Ramos (cell line): ENCODE measurements around the gene RBBP8.
"Not testable (repeated sequence)": the region's sequence is repeated elsewhere in the genome, so short reads cannot be mapped to it uniquely, and the experiment has no call there.

ENCODE experiments used
- in situ Hi-C: fragments of 300-500 bp; cut with MboI; formaldehyde crosslinking; loops from one replicate; pipeline ENCODE4 v1.14.3; 2022; ENCODE audit warnings: low sequenced_read_pairs; ENCODE audit not compliant: unreplicated experiment

RBBP8 gene

GRCh38 chr18:22939649-22940048 lies 6.5 kb downstream of the RBBP8 start:
- in situ Hi-C loops = no loop called here

- in situ Hi-C loops = no loop called here
Observed at GRCh38 chr18:22943847-22944246, 10.7 kb downstream of the RBBP8 start.

GRCh38 chr18:22946217-22946616 lies 13.1 kb downstream of the RBBP8 start:
- in situ Hi-C loops = no loop called here

- in situ Hi-C loops = no loop called here
Observed at GRCh38 chr18:22946846-22947245, 13.7 kb downstream of the RBBP8 start.

DNA sequence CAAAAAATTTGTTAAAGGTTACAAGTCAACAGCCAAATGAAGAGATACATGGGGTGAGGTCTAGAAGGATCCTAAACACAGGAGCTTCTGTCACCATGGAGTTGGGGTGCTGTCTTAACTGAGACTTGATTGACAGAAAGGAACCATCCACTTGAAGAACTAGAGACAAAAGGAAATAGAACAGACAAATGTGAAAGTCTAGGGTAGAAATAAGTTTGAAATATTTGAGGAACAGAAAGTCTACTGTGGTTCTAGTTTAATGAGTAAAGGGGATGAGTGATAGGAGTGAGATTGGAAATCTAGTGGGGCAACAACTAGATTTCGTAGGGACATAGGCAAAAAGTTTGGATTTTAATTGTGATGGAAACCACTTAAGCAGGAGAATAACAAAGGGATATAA lies 18.7 kb downstream of the RBBP8 start:
- in situ Hi-C loops = no loop called here

- in situ Hi-C loops = no loop called here
Observed at GRCh38 chr18:22952525-22952924, 19.4 kb downstream of the RBBP8 start.

- in situ Hi-C loops = not testable (repeated sequence)
Observed at GRCh38 chr18:22953982-22954381, 20.9 kb downstream of the RBBP8 start.

- in situ Hi-C loops = no loop called here
Observed at GRCh38 chr18:22956226-22956625, 23.1 kb downstream of the RBBP8 start.

DNA sequence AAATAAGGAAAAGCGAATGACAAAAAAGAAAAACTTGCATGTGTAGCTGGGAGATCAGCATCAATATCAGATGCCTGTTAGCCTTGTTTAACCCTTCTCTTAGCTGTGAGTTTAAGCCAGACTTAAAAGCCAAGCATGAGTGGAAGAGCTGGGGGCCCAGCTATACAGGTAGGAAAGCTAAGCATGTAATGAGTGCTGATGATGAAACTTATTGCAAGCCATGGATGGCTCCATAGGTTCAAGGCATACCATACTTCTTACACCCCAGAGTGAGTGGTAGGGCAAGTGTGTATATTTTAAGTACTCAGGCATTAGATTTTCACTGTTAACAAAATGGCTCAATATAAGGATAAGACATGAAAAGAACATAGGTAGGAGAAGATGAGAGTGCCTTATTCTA lies 28.0 kb downstream of the RBBP8 start:
- in situ Hi-C loops = no loop called here

DNA sequence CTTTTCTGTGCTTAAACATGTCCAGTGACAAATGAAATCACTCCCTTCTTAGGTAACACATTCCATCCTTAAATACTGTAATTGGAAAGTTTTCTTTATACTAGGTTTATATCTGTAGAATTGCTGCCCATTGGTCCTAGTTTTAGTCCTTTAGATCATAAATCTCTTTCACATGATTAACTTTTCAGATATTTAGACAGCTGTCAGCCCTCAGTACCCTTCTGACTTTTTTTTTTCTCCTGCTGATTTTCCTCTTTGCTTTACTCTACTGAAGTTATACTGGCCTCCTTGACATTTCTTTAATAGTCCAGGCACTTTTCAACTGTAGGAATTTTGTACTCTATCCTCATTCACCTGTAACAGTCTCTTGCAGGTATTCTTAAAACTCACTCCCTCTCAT lies 28.9 kb downstream of the RBBP8 start:
- in situ Hi-C loops = no loop called here

GRCh38 chr18:22964116-22964515 lies 31.0 kb downstream of the RBBP8 start:
- in situ Hi-C loops = no loop called here

GRCh38 chr18:22964722-22965121 lies 31.6 kb downstream of the RBBP8 start:
- in situ Hi-C loops = no loop called here

GRCh38 chr18:22971038-22971437 lies 37.9 kb downstream of the RBBP8 start:
- in situ Hi-C loops = no loop called here

GRCh38 chr18:22974001-22974400 lies 40.9 kb downstream of the RBBP8 start:
- in situ Hi-C loops = no loop called here

DNA sequence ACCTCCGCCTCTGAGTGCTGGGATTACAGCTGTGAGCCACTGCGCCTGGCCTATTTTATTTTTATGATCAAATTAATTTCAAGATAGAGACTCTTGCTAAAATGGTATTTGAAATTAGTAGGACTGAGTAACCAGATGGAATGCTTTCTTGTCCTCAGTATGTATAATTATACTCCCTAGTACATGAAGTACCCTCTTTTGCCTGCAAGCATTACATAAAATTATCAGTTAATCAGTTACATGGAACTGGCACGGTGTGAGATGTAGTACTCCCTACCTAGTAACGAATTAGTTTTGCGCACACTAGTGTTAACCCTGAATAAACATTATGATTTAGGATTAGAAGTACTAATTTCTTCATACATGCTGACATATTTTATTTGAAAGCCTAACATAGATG lies 41.6 kb downstream of the RBBP8 start:
- in situ Hi-C loops = no loop called here

- in situ Hi-C loops = no loop called here
Observed at GRCh38 chr18:22975508-22975907, 42.4 kb downstream of the RBBP8 start.

- in situ Hi-C loops = no loop called here
Observed at GRCh38 chr18:22977847-22978701, 44.9 kb downstream of the RBBP8 start.

DNA sequence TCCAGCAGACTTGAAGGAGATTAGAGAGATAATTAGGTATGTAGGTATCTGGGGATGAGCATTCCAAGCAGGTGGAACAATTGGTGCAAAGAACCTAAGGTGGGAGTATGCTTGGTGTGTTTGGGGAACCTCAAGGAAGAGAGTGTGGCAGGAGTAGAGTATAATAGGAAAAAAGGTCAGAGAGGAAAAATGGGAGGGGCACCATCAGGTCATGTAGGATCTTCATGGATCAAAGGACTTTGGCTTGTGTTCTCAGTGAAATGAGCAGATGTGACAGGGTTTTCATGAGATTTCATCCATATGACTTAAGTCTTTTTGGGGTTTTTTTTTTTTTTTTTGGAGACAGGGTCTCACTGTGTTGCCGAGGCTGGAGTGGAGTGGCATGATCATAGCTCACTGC lies 47.3 kb downstream of the RBBP8 start:
- in situ Hi-C loops = no loop called here

DNA sequence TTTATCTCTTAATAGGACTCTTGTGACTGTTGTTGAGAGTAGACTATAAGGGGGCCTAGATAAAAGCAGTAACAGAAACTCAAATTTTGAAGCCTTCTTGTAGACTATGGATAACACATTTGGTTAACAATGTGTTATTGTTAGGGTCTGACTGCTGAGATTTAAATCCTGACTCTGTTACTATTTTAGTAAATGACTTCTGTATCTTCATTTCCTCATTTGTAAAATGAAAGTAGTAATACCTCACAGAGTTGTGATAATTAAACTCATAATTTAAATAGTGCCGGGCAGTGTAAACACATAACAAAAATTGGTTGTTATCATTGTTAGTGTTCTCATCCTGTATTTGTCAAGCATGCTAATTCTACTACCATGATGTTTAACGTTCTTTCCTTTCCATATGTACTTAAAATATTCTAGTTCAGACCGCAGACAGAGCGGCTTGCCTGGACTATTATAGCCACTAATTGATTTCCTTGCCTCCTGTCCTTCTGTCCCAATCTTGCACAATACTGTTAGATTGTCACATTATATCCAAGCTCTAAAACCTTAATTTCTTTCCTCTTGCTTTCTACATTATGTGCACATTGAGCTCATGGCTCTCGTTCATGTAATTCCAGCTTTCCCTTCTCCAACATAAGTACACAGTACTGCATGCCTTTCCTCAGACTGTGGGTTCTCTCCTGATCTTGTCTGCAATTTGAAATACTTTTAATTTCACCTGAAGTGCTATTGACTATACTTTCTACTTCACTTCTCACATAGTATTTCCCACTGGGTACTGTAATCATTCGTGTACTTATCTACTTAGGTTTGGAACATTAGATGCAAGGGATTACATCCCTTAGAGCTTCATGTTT lies 48.4 kb downstream of the RBBP8 start:
- in situ Hi-C loops = no loop called here

DNA sequence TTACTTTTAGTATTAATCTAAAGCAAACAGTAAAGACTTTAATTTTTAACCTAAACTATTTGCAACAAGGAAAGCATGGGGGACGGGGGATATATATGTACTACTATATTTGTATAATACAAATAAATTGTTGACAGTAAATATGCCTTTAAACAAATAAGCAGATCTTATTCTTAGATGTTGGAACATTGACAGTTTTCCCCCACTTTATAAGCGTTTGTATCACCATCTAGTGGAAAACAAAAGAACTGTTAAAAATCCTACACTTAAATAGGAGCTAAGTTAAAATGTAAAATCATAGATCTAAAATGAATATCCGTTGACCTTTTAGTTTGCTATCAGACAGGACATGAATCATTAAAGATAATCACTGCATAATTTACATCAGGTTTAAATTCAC lies 50.0 kb downstream of the RBBP8 start:
- in situ Hi-C loops = no loop called here

DNA sequence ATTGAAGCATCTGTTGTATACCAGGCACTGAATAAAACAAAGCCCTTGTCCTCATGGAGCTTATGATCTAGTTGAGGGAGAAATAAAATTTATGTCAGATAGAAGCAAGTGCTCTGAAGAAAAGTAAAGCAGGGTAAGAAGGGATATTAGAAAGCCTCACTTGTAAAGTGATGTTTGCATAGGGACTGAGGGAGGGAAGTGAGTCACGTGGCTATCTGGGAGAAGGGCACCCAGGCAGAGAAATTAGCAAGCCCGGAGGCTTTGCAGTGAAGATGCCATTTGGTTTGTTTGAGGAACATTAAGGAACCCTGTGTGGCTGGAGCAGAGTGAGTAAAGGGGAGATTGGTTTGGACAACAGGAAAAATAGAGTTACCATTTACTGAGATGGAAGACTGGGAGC lies 52.1 kb downstream of the RBBP8 start:
- in situ Hi-C loops = no loop called here
